Measurements from ENCODE around the gene EPS8L2.

DNA sequence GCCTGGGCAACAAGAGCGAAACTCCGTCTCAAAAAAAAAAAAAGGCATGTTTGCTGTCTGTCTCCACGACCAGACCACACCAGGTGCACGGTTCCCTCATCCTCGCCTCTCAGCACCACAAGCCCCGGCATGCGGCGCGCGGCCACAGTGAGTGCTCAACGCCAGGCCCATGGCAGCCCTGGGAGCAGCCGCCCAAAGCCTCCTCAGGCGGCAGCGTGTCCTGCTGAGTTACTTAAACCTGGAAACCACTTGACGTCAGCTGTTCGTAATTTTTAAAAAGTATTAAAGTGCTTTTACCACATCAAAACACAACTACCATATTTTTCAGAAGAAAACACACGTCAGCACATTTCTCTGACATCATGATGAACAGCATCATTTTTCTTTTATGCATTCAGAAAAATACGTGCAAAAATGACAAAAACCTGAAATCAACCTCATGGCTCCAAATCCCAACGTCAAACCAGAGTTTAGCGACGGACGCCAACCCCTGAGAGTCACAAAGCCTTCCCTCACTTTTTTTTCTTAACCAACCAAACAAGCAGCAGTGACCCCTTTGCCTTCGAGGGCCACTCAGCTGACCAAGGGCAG lies 13.1 kb upstream of the EPS8L2 start:
- no peak for TF ChIP-seq RFX5 (IDR thresholded peaks at IDR 0.05; ENCODE audit: low read depth, low read length)
- no peak for TF ChIP-seq POLR2A (IDR thresholded peaks at IDR 0.05; ENCODE audit: low read depth, low read length)
- TF ChIP-seq, protein P1, sequence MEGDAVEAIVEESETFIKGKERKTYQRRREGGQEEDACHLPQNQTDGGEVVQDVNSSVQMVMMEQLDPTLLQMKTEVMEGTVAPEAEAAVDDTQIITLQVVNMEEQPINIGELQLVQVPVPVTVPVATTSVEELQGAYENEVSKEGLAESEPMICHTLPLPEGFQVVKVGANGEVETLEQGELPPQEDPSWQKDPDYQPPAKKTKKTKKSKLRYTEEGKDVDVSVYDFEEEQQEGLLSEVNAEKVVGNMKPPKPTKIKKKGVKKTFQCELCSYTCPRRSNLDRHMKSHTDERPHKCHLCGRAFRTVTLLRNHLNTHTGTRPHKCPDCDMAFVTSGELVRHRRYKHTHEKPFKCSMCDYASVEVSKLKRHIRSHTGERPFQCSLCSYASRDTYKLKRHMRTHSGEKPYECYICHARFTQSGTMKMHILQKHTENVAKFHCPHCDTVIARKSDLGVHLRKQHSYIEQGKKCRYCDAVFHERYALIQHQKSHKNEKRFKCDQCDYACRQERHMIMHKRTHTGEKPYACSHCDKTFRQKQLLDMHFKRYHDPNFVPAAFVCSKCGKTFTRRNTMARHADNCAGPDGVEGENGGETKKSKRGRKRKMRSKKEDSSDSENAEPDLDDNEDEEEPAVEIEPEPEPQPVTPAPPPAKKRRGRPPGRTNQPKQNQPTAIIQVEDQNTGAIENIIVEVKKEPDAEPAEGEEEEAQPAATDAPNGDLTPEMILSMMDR (conservative IDR thresholded peaks at IDR 0.05; ENCODE audit: low read depth, low read length), result no peak
